ENCODE measurements around the gene MAPKAP1.

DNA sequence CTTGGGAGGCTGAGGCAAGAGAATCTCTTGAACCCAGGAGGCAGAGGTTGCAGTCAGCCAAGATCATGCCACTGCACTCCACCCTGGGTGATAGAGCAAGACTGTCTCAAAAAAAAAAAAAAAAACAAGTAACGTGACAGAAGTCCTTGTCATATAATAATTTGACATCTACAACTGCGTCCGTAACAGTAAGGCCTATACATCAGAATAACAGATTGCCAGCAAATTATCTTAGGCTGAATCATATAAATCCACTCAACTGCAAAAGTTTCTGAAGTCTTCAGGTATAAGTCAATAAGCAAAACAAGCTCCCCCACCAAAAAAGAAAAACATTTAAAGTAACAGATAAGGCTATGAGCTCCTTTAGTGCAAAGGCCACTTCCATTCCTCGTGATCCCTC is 3.3 kb downstream of the MAPKAP1 start:
- TF ChIP-seq, protein P1, sequence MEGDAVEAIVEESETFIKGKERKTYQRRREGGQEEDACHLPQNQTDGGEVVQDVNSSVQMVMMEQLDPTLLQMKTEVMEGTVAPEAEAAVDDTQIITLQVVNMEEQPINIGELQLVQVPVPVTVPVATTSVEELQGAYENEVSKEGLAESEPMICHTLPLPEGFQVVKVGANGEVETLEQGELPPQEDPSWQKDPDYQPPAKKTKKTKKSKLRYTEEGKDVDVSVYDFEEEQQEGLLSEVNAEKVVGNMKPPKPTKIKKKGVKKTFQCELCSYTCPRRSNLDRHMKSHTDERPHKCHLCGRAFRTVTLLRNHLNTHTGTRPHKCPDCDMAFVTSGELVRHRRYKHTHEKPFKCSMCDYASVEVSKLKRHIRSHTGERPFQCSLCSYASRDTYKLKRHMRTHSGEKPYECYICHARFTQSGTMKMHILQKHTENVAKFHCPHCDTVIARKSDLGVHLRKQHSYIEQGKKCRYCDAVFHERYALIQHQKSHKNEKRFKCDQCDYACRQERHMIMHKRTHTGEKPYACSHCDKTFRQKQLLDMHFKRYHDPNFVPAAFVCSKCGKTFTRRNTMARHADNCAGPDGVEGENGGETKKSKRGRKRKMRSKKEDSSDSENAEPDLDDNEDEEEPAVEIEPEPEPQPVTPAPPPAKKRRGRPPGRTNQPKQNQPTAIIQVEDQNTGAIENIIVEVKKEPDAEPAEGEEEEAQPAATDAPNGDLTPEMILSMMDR (IDR thresholded peaks at IDR 0.05) = no peak
- no peak for TF ChIP-seq ZFX (IDR thresholded peaks at IDR 0.05; ENCODE audit: borderline replicate concordance)

All from 22Rv1 (cell line).